GM21526 (cell line): ENCODE data around the gene CAPN10.

Source experiments
- ATAC-seq: cut with Tn5 transposase; IDR thresholded peaks from one replicate; pipeline ENCODE4 v1.9.1; 2021; ENCODE audit warnings: moderate library complexity; ENCODE audit not compliant: unreplicated experiment, low FRiP score

The CAPN10 gene

GRCh38 chr2:240632306-240632721 lies 45.8 kb downstream of the CAPN10 start:
- no peak for ATAC-seq

DNA sequence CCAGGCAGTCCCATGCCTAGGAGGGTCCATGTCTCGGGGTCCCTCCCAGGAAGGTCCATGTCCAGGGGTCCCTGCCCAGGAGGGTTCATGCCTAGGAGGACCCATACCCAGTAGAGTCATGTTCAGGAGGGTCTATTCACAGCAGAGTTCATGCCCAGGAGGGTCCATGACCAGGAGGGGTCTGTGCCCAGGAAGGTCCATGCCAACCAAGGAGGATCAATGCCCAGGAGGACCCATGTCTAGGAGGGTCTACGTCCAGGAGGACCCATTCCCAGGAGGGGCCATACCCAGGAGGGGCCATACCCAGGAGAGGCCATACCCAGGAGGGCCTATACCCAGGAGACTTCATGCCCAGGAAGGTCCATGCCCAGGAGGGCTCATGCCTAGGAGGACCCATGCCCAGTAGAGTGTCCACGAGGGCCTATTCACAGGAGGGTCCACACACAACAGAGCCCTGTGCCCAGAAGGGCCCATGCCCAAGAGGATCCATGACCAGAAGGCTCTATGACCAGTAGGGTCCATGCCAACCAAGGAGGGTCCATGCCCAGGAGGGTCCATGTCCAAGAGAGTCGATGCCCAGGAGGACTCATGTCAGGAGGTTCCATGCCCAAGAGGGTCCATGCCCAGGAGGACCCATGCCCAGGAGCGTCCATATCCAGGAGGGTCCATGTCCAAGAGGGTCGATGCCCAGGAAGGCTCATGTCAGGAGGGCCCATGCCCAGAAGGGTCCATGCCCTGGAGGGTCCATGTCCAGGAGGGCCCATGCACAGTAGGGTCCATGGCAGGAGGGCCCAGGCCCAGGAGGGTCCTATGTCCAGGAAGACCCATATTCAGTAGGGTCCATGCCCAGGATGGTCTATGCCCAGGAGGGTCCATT lies 48.8 kb downstream of the CAPN10 start:
- no peak for ATAC-seq

DNA sequence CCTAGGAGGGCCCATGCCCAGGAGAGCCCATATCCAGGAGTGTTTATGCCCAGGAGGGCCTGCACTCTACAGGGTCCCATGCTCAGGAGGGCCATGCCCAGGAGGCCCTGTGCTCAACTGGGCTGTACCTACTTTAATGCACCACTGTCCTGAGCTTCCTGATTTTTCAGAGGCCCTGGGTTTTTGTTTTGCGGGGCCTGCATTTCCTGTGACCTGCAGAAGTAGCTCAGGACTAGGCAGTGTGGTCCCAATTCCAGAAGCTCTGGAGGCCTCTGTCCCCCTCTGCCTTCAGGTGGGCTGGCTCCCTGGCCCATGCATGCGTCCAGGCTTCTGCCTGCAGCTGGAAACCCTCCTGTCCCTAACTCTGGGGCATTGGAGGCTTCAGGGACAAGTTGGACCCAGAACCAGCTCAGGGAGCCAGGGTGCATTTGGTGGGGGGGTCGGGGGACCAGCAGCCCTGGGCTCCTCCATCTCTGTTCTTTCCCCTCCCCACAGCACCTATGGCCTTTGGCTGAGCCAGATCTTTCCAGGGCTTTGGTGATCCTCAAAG lies 49.5 kb downstream of the CAPN10 start:
- ATAC-seq = no peak

- no peak for ATAC-seq
Observed at GRCh38 chr2:240636563-240637115, 50.1 kb downstream of the CAPN10 start.

GRCh38 chr2:240637116-240637900 lies 50.8 kb downstream of the CAPN10 start:
- no peak for ATAC-seq

- no peak for ATAC-seq
Observed at GRCh38 chr2:240637901-240638345, 51.4 kb downstream of the CAPN10 start.

GRCh38 chr2:240638512-240639160 lies 52.1 kb downstream of the CAPN10 start:
- no peak for ATAC-seq

GRCh38 chr2:240639566-240639965 lies 53.0 kb downstream of the CAPN10 start:
- no peak for ATAC-seq

- no peak for ATAC-seq
Observed at GRCh38 chr2:240640939-240641338, 54.4 kb downstream of the CAPN10 start.

GRCh38 chr2:240642061-240642805 lies 55.7 kb downstream of the CAPN10 start:
- no peak for ATAC-seq

GRCh38 chr2:240642806-240643092 lies 56.2 kb downstream of the CAPN10 start:
- ATAC-seq = no peak

GRCh38 chr2:240643093-240643810 lies 56.7 kb downstream of the CAPN10 start:
- ATAC-seq = no peak

DNA sequence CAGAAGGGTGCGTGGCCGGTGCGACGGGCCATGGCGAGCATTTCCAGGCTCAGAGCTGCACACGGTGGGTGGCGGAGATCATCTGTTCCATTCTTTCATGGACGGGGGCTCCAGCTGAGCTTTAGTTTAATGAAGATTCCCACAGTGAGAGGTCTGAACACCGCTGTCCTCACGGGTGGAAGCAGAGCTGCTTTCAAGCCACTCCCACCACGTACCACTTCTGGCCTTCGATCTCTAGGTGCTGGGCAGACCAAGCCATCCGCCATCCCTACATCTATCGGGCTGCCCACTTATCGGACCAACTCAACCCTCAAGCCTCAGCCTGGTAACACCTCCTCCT lies 57.2 kb downstream of the CAPN10 start:
- ATAC-seq = no peak

GRCh38 chr2:240644171-240644651 lies 57.7 kb downstream of the CAPN10 start:
- ATAC-seq = no peak

- no peak for ATAC-seq
Observed at GRCh38 chr2:240644859-240645301, 58.3 kb downstream of the CAPN10 start.

DNA sequence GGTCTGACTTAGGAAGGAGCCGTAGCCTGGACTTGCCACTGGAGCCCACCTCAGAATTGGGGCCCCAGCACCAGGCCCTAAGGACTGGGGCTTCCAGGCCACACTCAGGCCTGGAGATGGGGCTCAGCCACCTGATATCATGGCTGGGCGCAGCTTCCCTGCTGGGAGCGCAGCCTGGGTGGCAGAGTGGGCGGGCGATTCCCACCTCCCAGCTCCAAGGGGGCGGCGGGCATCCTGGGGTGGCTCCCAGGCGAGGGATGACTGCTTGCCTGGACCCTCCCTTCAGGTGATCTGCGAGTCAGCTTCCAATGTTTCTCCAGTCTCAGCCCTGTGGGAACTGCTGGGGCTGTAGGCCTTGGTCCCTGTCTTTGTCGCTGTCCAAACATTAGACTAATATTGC lies 58.8 kb downstream of the CAPN10 start:
- no peak for ATAC-seq

DNA sequence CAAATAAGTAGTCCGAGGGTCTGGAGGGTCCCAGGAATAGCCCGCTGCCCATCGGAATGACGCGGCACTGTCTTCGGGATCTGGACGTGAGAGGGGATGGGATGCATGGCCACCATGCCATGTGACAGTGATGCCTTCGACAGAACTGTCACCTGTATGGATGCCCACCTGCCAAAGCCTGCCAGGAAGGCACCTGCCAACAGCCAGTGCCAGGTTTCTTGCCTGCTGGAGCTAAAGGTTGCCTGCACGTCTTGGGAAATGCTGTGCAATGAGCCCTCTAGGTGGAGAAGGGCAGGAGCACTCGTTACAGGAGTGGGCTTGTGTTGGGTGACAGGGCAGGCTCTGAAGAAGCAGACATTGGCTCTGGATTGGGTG lies 59.3 kb downstream of the CAPN10 start:
- no peak for ATAC-seq

GRCh38 chr2:240646176-240646899 lies 59.8 kb downstream of the CAPN10 start:
- ATAC-seq = no peak
